C1 segment of cervical spinal cord (tissue), 14 donors: ENCODE data around the gene RPS14.

Source experiments
- DNase-seq, 14 donors: peaks; one replicate each; lab custom pipeline; 2025; lab: John Stamatoyannopoulos, UW

The RPS14 gene

GRCh38 chr5:150400316-150401075, 49.0 kb downstream of the RPS14 start:
- DNase-seq = no peak

- no peak for DNase-seq
Observed at GRCh38 chr5:150399524-150400211, 49.9 kb downstream of the RPS14 start.

GRCh38 chr5:150398722-150399523, 50.6 kb downstream of the RPS14 start:
- no peak for DNase-seq

GRCh38 chr5:150397782-150398721, 51.5 kb downstream of the RPS14 start:
- DNase-seq = no peak

GRCh38 chr5:150397146-150397781, 52.3 kb downstream of the RPS14 start:
- DNase-seq = no peak

GRCh38 chr5:150396267-150396666, 53.3 kb downstream of the RPS14 start:
- DNase-seq = no peak

- no peak for DNase-seq
Observed at GRCh38 chr5:150395688-150395975, 53.9 kb downstream of the RPS14 start.

GRCh38 chr5:150394912-150395687, 54.4 kb downstream of the RPS14 start:
- no peak for DNase-seq

- DNase-seq = no peak
Observed at GRCh38 chr5:150394131-150394530, 55.4 kb downstream of the RPS14 start.

- no peak for DNase-seq
Observed at GRCh38 chr5:150393096-150393645, 56.4 kb downstream of the RPS14 start.

- DNase-seq = no peak
Observed at GRCh38 chr5:150392680-150393079, 56.9 kb downstream of the RPS14 start.
